DOHH2 (cell line): Measurements from ENCODE around the gene AGBL4.

Experiments used
- H3F3A ChIP-seq: fragments of 200-600 bp; sonication (generic), shearing (Covaris generic); 2 replicates; pipeline ENCODE4 v1.6.0; 2016; ENCODE audit warnings: antibody characterized with exemption, mild to moderate bottlenecking; ENCODE audit not compliant: control insufficient read depth, insufficient read depth
- H3K27ac ChIP-seq: fragments of 200-600 bp; sonication (generic); 2 replicates; pipeline ENCODE4 v1.5.1; 2014; ENCODE audit warnings: low read depth, mild to moderate bottlenecking, low read length, moderate library complexity
- H3K27me3 ChIP-seq: fragments of 200-600 bp; sonication (generic); 2 replicates; pipeline ENCODE4 v1.6.1; 2014; ENCODE audit warnings: mild to moderate bottlenecking, low read length, mixed read lengths; ENCODE audit not compliant: control insufficient read depth
- H3K36me3 ChIP-seq: fragments of 200-600 bp; sonication (generic); 2 replicates; pipeline ENCODE4 v1.6.1; 2014; ENCODE audit warnings: mild to moderate bottlenecking, low read length, moderate library complexity, mixed read lengths; ENCODE audit not compliant: control insufficient read depth
- H3K4me1 ChIP-seq: fragments of 200-600 bp; sonication (generic); 2 replicates; pipeline ENCODE4 v1.6.1; 2014; ENCODE audit warnings: mild to moderate bottlenecking, low read length, mixed read lengths; ENCODE audit not compliant: control insufficient read depth
- H3K4me2 ChIP-seq: fragments of 200-600 bp; sonication (generic); 2 replicates; pipeline ENCODE4 v1.6.0; 2014; ENCODE audit warnings: mild to moderate bottlenecking, low read length, moderate library complexity
- H3K4me3 ChIP-seq: fragments of 200-600 bp; sonication (generic); 2 replicates; pipeline ENCODE4 v1.5.1; 2014; ENCODE audit warnings: mild to moderate bottlenecking, low read length, mixed read lengths
- H3K79me2 ChIP-seq: fragments of 200-600 bp; sonication (generic); 2 replicates; pipeline ENCODE4 v1.6.1; 2014; ENCODE audit warnings: mild to moderate bottlenecking, low read length, mixed read lengths; ENCODE audit not compliant: control insufficient read depth
- H3K9me2 ChIP-seq: fragments of 200-600 bp; sonication (generic); replicated peaks from 2 replicates; pipeline ENCODE4 v1.6.1; 2014; ENCODE audit warnings: mild to moderate bottlenecking, low read length, mixed read lengths; ENCODE audit not compliant: control insufficient read depth
- H3K9me3 ChIP-seq: fragments of 200-600 bp; sonication (generic); 2 replicates; pipeline ENCODE4 v1.6.1; 2014; ENCODE audit warnings: antibody characterized with exemption, low read length, mixed read lengths; ENCODE audit not compliant: control insufficient read depth, insufficient read depth
- H4K20me1 ChIP-seq: fragments of 200-600 bp; sonication (generic); 2 replicates; pipeline ENCODE4 v1.6.0; 2014; ENCODE audit warnings: low read depth, mild to moderate bottlenecking, antibody characterized with exemption, low read length, moderate library complexity; ENCODE audit not compliant: control insufficient read depth, insufficient read depth
- CTCF ChIP-seq: fragments of 200-600 bp; sonication (generic); IDR thresholded peaks from one replicate; pipeline ENCODE4 v1.5.1; 2014; ENCODE audit warnings: antibody characterized with exemption, mild to moderate bottlenecking, low read depth, low read length; ENCODE audit not compliant: poor library complexity, severe bottlenecking
- EZH2phosphoT487 ChIP-seq: fragments of 200-600 bp; sonication (generic); IDR thresholded peaks from 2 replicates; pipeline ENCODE4 v1.6.1; 2017; ENCODE audit warnings: borderline replicate concordance, mild to moderate bottlenecking, antibody characterized with exemption, low read length, moderate library complexity, mixed read lengths

Gene AGBL4

GRCh38 chr1:48643193-48643592 is 1380.6 kb downstream of the AGBL4 start:
- Histone ChIP-seq H4K20me1 (no peaks in the 10 kb centered on the region), H3F3A (no peaks in the 10 kb centered on the region), H3K4me2 (no peak overlapping the region), H3K9me3 (no peaks in the 10 kb centered on the region), H3K79me2 (no peaks in the 10 kb centered on the region), H3K4me1 (no peaks in the 10 kb centered on the region), H3K36me3 (no peaks in the 10 kb centered on the region), H3K27me3 (peaks cover 2% of the 10 kb centered on the region; the same call in 1 of the 2 replicates), H3K9me2 (no peaks in the 10 kb centered on the region), H3K27ac (no peak overlapping the region), H3K4me3 (no peak overlapping the region)
- TF ChIP-seq CTCF (no peak), EZH2phosphoT487 (no peak)

DNA sequence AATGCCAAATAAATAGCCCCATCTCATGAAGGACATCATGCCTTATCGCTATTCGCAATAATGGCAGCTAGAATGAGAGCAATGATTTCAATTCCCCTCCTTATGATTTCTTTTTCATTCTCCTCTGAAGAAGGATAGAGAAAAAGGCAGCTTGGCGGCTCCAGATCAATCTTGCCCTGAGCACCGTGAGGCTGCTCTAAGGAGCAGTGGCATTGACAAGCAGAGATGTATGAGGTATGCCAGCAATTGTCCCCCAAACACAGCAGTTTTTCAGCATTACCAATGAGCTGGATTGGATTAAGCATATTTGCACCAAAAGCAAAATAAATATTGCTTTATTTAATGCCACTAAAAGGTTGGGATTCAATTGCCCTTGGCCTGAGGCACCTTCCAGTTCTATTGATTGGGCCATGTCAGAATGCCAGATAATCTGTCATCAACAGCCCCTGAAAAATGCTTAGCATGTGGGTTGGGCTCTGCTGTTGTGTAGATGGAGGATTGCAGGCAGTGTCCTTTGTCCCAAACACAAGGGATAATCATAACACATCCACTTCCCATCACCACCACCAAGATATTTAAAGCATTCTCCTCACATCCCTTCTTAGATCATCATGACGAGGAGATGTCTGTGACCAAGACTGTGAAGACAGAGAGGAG is 1382.8 kb downstream of the AGBL4 start:
- no peaks in the 10 kb centered on the region for H3K9me3 ChIP-seq
- no peak overlapping the region for H3K4me2 ChIP-seq
- H3F3A ChIP-seq: no peaks in the 10 kb centered on the region
- no peaks in the 10 kb centered on the region for H3K36me3 ChIP-seq
- H3K9me2 ChIP-seq: no peaks in the 10 kb centered on the region
- H4K20me1 ChIP-seq: no peaks in the 10 kb centered on the region
- no peaks in the 10 kb centered on the region for H3K79me2 ChIP-seq
- peaks cover 4% of the 10 kb centered on the region; the same call in 1 of the 2 replicates for H3K27me3 ChIP-seq
- TF ChIP-seq EZH2phosphoT487 (no peak), CTCF (no peak)
- H3K4me3 ChIP-seq: no peak overlapping the region
- no peaks in the 10 kb centered on the region for H3K4me1 ChIP-seq
- no peak overlapping the region for H3K27ac ChIP-seq

DNA sequence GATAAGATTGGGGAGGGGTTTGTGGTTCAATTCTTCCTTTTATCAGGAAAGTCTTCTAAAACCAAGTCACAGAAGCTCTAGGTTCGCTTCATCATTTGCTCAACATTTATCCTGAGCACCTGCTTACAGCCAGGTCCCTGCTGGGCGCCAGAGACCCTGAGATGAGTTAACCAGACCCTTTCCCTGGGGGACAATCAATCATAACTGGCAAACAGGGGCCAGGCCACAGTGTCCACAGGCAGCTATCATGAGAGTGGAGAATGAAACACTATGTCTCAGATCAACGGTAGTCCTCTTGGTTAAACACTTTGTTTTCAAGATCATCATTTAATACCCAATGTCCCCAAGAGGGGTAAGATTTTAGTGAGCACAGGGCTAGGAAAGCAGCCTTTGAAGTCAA is 1393.9 kb downstream of the AGBL4 start:
- Histone ChIP-seq H3K4me1 (no peaks in the 10 kb centered on the region), H3K27me3 (peaks cover 10% of the 10 kb centered on the region), H3K9me3 (no peaks in the 10 kb centered on the region), H3K4me3 (no peak overlapping the region), H3K36me3 (no peaks in the 10 kb centered on the region), H3K9me2 (no peaks in the 10 kb centered on the region), H3F3A (no peaks in the 10 kb centered on the region), H3K79me2 (no peaks in the 10 kb centered on the region), H3K27ac (no peak overlapping the region), H3K4me2 (no peak overlapping the region), H4K20me1 (no peaks in the 10 kb centered on the region)
- TF ChIP-seq EZH2phosphoT487 (no peak), CTCF (no peak)
